Measurements from ENCODE around the gene INO80. TPM values are rescaled to one million over a fixed set of nuclear protein-coding genes. Genes with fewer than 3 reads are reported as not detected.

INO80 gene
- polyA plus RNA-seq, 2 donors, result 4.6 to 11.0 TPM

GRCh38 chr15:41013691-41014414 lies 102.2 kb downstream of the INO80 start:
- H3K36me3 ChIP-seq (ENCODE audit: control insufficient read depth in 2 of 2, insufficient read depth in 2 of 2, low read length in 1 of 2), result peaks cover 5 to 8% of the 10 kb centered on the region in 2 donors
- H3K27me3 ChIP-seq (ENCODE audit: control insufficient read depth in 1 of 2, insufficient read depth in 2 of 2, low read length in 2 of 2), result no peaks in the 10 kb centered on the region
- WGBS, 2 donors, result 79% methylated on average over 3 of the region's 3 CpGs
- H3K9me3 ChIP-seq (ENCODE audit: control insufficient read depth in 2 of 2, insufficient read depth in 1 of 2, low read depth in 1 of 2, low read length in 1 of 2), result no peaks in the 10 kb centered on the region
- no peak overlapping the region for H3K4me3 ChIP-seq (ENCODE audit: low read depth in 1 of 2, low read length in 2 of 2)
- H3K4me1 ChIP-seq (ENCODE audit: control insufficient read depth in 2 of 2, insufficient read depth in 2 of 2, low read length in 1 of 2), result no peaks in the 10 kb centered on the region
- no peak overlapping the region for H3K27ac ChIP-seq (ENCODE audit: low read depth in 2 of 2, low read length in 1 of 2)

- 87 to 88% methylated on average over 2 of the region's 2 CpGs for WGBS, 2 donors
- H3K27ac ChIP-seq (ENCODE audit: low read depth in 2 of 2, low read length in 1 of 2), result no peak overlapping the region
- H3K4me3 ChIP-seq (ENCODE audit: low read depth in 1 of 2, low read length in 2 of 2), result no peak overlapping the region
- no peaks in the 10 kb centered on the region for H3K4me1 ChIP-seq (ENCODE audit: control insufficient read depth in 2 of 2, insufficient read depth in 2 of 2, low read length in 1 of 2)
- H3K27me3 ChIP-seq (ENCODE audit: control insufficient read depth in 1 of 2, insufficient read depth in 2 of 2, low read length in 2 of 2), result no peaks in the 10 kb centered on the region
- peaks cover 2 to 8% of the 10 kb centered on the region in 2 donors for H3K36me3 ChIP-seq (ENCODE audit: control insufficient read depth in 2 of 2, insufficient read depth in 2 of 2, low read length in 1 of 2)
- no peaks in the 10 kb centered on the region for H3K9me3 ChIP-seq (ENCODE audit: control insufficient read depth in 2 of 2, insufficient read depth in 1 of 2, low read depth in 1 of 2, low read length in 1 of 2)
Measured at GRCh38 chr15:41011055-41011815, 104.8 kb downstream of the INO80 start.

GRCh38 chr15:41010345-41010744 lies 105.7 kb downstream of the INO80 start:
- Histone ChIP-seq H3K27ac (ENCODE audit: low read depth in 2 of 2, low read length in 1 of 2) (no peak overlapping the region), H3K4me3 (ENCODE audit: low read depth in 1 of 2, low read length in 2 of 2) (no peak overlapping the region), H3K9me3 (ENCODE audit: control insufficient read depth in 2 of 2, insufficient read depth in 1 of 2, low read depth in 1 of 2, low read length in 1 of 2) (no peaks in the 10 kb centered on the region), H3K27me3 (ENCODE audit: control insufficient read depth in 1 of 2, insufficient read depth in 2 of 2, low read length in 2 of 2) (no peaks in the 10 kb centered on the region), H3K4me1 (ENCODE audit: control insufficient read depth in 2 of 2, insufficient read depth in 2 of 2, low read length in 1 of 2) (no peaks in the 10 kb centered on the region), H3K36me3 (ENCODE audit: control insufficient read depth in 2 of 2, insufficient read depth in 2 of 2, low read length in 1 of 2) (peaks cover 0 to 3% of the 10 kb centered on the region in 2 donors)

- Histone ChIP-seq H3K4me3 (ENCODE audit: low read depth in 1 of 2, low read length in 2 of 2) (no peak overlapping the region), H3K27ac (ENCODE audit: low read depth in 2 of 2, low read length in 1 of 2) (no peak overlapping the region), H3K36me3 (ENCODE audit: control insufficient read depth in 2 of 2, insufficient read depth in 2 of 2, low read length in 1 of 2) (peaks cover 3 to 10% of the 10 kb centered on the region in 2 donors), H3K4me1 (ENCODE audit: control insufficient read depth in 2 of 2, insufficient read depth in 2 of 2, low read length in 1 of 2) (no peaks in the 10 kb centered on the region), H3K27me3 (ENCODE audit: control insufficient read depth in 1 of 2, insufficient read depth in 2 of 2, low read length in 2 of 2) (no peaks in the 10 kb centered on the region), H3K9me3 (ENCODE audit: control insufficient read depth in 2 of 2, insufficient read depth in 1 of 2, low read depth in 1 of 2, low read length in 1 of 2) (no peaks in the 10 kb centered on the region)
- 81 to 82% methylated on average over 2 of the region's 2 CpGs for WGBS, 2 donors
Measured at GRCh38 chr15:41006479-41006878, 109.6 kb downstream of the INO80 start.

DNA sequence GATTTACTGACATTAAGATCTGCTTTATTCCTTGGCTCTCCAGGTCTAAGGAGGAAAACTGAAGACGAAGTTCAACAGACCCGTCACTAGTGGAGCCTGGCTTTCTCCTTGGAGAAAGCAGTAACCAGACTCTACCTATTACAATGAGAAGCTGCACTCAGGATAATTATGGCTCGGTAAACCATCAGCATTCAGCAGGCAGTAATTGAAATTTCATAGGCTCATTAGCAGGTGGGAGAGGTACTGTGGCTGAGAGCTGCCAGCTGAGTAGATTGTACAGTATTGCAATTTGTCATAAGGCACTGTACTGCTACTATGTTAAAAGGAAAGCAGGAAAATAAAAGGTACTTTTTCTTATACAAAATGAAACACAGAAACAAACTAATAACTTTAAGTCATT lies 111.6 kb downstream of the INO80 start:
- 87 to 89% methylated on average over 3 of the region's 3 CpGs for WGBS, 2 donors
- Histone ChIP-seq H3K4me1 (ENCODE audit: control insufficient read depth in 2 of 2, insufficient read depth in 2 of 2, low read length in 1 of 2) (no peaks in the 10 kb centered on the region), H3K4me3 (ENCODE audit: low read depth in 1 of 2, low read length in 2 of 2) (no peak overlapping the region), H3K27me3 (ENCODE audit: control insufficient read depth in 1 of 2, insufficient read depth in 2 of 2, low read length in 2 of 2) (no peaks in the 10 kb centered on the region), H3K36me3 (ENCODE audit: control insufficient read depth in 2 of 2, insufficient read depth in 2 of 2, low read length in 1 of 2) (peaks cover 7 to 17% of the 10 kb centered on the region in 2 donors), H3K27ac (ENCODE audit: low read depth in 2 of 2, low read length in 1 of 2) (no peak overlapping the region), H3K9me3 (ENCODE audit: control insufficient read depth in 2 of 2, insufficient read depth in 1 of 2, low read depth in 1 of 2, low read length in 1 of 2) (no peaks in the 10 kb centered on the region)

- 72 to 73% methylated on average over 5 of the region's 5 CpGs for WGBS, 2 donors
- H3K9me3 ChIP-seq (ENCODE audit: control insufficient read depth in 2 of 2, insufficient read depth in 1 of 2, low read depth in 1 of 2, low read length in 1 of 2), result no peaks in the 10 kb centered on the region
- H3K27ac ChIP-seq (ENCODE audit: low read depth in 2 of 2, low read length in 1 of 2), result no peak overlapping the region
Measured at GRCh38 chr15:41001524-41002214, 114.4 kb downstream of the INO80 start.

GRCh38 chr15:40999190-40999589 lies 116.9 kb downstream of the INO80 start:
- Histone ChIP-seq H3K36me3 (ENCODE audit: control insufficient read depth in 2 of 2, insufficient read depth in 2 of 2, low read length in 1 of 2) (peaks cover 5 to 17% of the 10 kb centered on the region in 2 donors), H3K9me3 (ENCODE audit: control insufficient read depth in 2 of 2, insufficient read depth in 1 of 2, low read depth in 1 of 2, low read length in 1 of 2) (no peaks in the 10 kb centered on the region), H3K27ac (ENCODE audit: low read depth in 2 of 2, low read length in 1 of 2) (no peak overlapping the region), H3K4me1 (ENCODE audit: control insufficient read depth in 2 of 2, insufficient read depth in 2 of 2, low read length in 1 of 2) (no peaks in the 10 kb centered on the region), H3K27me3 (ENCODE audit: control insufficient read depth in 1 of 2, insufficient read depth in 2 of 2, low read length in 2 of 2) (no peaks in the 10 kb centered on the region), H3K4me3 (ENCODE audit: low read depth in 1 of 2, low read length in 2 of 2) (no peak overlapping the region)
- 92% methylated on average over 4 of the region's 4 CpGs for WGBS, 2 donors

More at GRCh38 chr15:41001524-41002214, 114.4 kb downstream of the INO80 start:
- Histone ChIP-seq H3K4me1 (ENCODE audit: control insufficient read depth in 2 of 2, insufficient read depth in 2 of 2, low read length in 1 of 2) (no peaks in the 10 kb centered on the region), H3K27me3 (ENCODE audit: control insufficient read depth in 1 of 2, insufficient read depth in 2 of 2, low read length in 2 of 2) (no peaks in the 10 kb centered on the region), H3K4me3 (ENCODE audit: low read depth in 1 of 2, low read length in 2 of 2) (no peak overlapping the region), H3K36me3 (ENCODE audit: control insufficient read depth in 2 of 2, insufficient read depth in 2 of 2, low read length in 1 of 2) (peaks cover 7 to 17% of the 10 kb centered on the region in 2 donors)

DNA sequence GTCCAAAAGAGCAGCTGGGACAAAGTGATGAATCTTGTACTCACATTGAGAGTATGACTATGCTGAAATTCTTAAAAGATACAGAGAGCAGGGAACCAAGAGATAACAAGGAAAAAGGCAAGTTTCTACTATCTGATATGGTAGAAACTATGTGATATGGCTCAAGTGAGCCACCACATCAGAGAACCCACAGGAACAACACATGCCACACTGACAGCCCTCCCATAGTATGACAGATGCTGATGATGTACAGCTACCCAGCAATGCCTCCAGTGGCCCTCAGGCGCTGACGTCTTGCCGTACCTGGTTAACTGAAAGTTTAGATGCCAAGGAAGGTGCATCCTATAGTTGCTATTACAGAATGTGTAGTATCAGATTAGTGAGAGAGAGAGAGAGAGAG lies 120.4 kb downstream of the INO80 start:
- Histone ChIP-seq H3K36me3 (ENCODE audit: control insufficient read depth in 2 of 2, insufficient read depth in 2 of 2, low read length in 1 of 2) (peaks cover 7 to 10% of the 10 kb centered on the region in 2 donors), H3K27me3 (ENCODE audit: control insufficient read depth in 1 of 2, insufficient read depth in 2 of 2, low read length in 2 of 2) (no peaks in the 10 kb centered on the region), H3K27ac (ENCODE audit: low read depth in 2 of 2, low read length in 1 of 2) (no peak overlapping the region), H3K9me3 (ENCODE audit: control insufficient read depth in 2 of 2, insufficient read depth in 1 of 2, low read depth in 1 of 2, low read length in 1 of 2) (no peaks in the 10 kb centered on the region), H3K4me3 (ENCODE audit: low read depth in 1 of 2, low read length in 2 of 2) (no peak overlapping the region), H3K4me1 (ENCODE audit: control insufficient read depth in 2 of 2, insufficient read depth in 2 of 2, low read length in 1 of 2) (no peaks in the 10 kb centered on the region)
- WGBS, 2 donors, result 95 to 100% methylated on average over 3 of the region's 3 CpGs

- Histone ChIP-seq H3K36me3 (ENCODE audit: control insufficient read depth in 2 of 2, insufficient read depth in 2 of 2, low read length in 1 of 2) (peaks cover 4 to 12% of the 10 kb centered on the region in 2 donors), H3K27ac (ENCODE audit: low read depth in 2 of 2, low read length in 1 of 2) (no peak overlapping the region), H3K27me3 (ENCODE audit: control insufficient read depth in 1 of 2, insufficient read depth in 2 of 2, low read length in 2 of 2) (no peaks in the 10 kb centered on the region), H3K4me1 (ENCODE audit: control insufficient read depth in 2 of 2, insufficient read depth in 2 of 2, low read length in 1 of 2) (no peaks in the 10 kb centered on the region), H3K4me3 (ENCODE audit: low read depth in 1 of 2, low read length in 2 of 2) (no peak overlapping the region), H3K9me3 (ENCODE audit: control insufficient read depth in 2 of 2, insufficient read depth in 1 of 2, low read depth in 1 of 2, low read length in 1 of 2) (no peaks in the 10 kb centered on the region)
- WGBS, 2 donors, result 76 to 79% methylated on average over 5 of the region's 5 CpGs
Measured at GRCh38 chr15:40992825-40993224, 123.3 kb downstream of the INO80 start.

All from esophagus (tissue), 2 donors.